Measurements from ENCODE around the gene NCK2. TPM values are rescaled to one million over a fixed set of nuclear protein-coding genes. Genes with fewer than 3 reads are reported as not detected.

The NCK2 gene
- total and polyA plus RNA-seq, 9 of the 15 experiments (the other 6 are each of a cell fraction or from before 2014, with no cell fraction given), result 0.90 to 27.9 (median 15.9) TPM

GRCh38 chr2:105890111-105890510 lies 145.4 kb downstream of the NCK2 start:
- no peaks in the 10 kb centered on the region; the same call in 2 of the 3 replicates for H3K79me2 ChIP-seq (ENCODE audit: control insufficient read depth, insufficient read depth, low read length)
- H3K4me2 ChIP-seq (ENCODE audit: insufficient read depth, low read length), result no peak overlapping the region
- peaks cover 0 to 6% of the 10 kb centered on the region in 2 experiments; a peak in 1 of 5 replicates for H3K4me1 ChIP-seq (replicated peaks in 1 of 2; ENCODE audit: control insufficient read depth in 2 of 2, insufficient read depth in 2 of 2, low read length in 2 of 2)
- ChIA-PET POLR2A (no interaction called here), CTCF (ENCODE audit: low intra/inter-chr PET ratio) (no interaction called here)
- intact Hi-C loops (cut with micrococcal nuclease), result no loop called here
- 14% methylated on average over 2 of the region's 2 CpGs for WGBS (ENCODE audit: insufficient coverage, low coverage, missing lambda C conversion rate)
- peaks cover 9% of the 10 kb centered on the region; the same call in 1 of the 3 replicates for H3K36me3 ChIP-seq (ENCODE audit: control insufficient read depth, insufficient read depth, low read length)
- no peaks in the 10 kb centered on the region for H4K20me1 ChIP-seq (replicated peaks; ENCODE audit: control insufficient read depth, insufficient read depth, low read length)
- in situ Hi-C loops (cut with MboI), result no loop called here
- no peak overlapping the region for H2AFZ ChIP-seq (ENCODE audit: low read depth, low read length)
- H3K27me3 ChIP-seq (ENCODE audit: control insufficient read depth in 2 of 2, insufficient read depth in 2 of 2, low read length in 2 of 2), result no peaks in the 10 kb centered on the region
- H3K9me3 ChIP-seq (replicated peaks; ENCODE audit: control insufficient read depth, insufficient read depth, low read depth, low read length), result no peaks in the 10 kb centered on the region; the same call in 1 of the 2 replicates
- ATAC-seq (no peak), FAIRE-seq (no peak), DNase-seq (ENCODE audit: extremely low read depth in 1 of 4, low spot score in 3 of 4) (no peak)
- H3K4me3 ChIP-seq, result no peak overlapping the region
- H3K27ac ChIP-seq (ENCODE audit: extremely low read depth, low read depth, low read length), result no peak overlapping the region
- H3K9me1 ChIP-seq (ENCODE audit: control insufficient read depth, insufficient read depth, low read length), result no peaks in the 10 kb centered on the region
- no TSS peak for BruUV-seq (replicated peaks)
- H3K9ac ChIP-seq (ENCODE audit: insufficient read depth in 1 of 2, low read depth in 2 of 2, low read length in 2 of 2), result no peak overlapping the region
- TF ChIP-seq TAF1 (IDR thresholded peaks at IDR 0.05; ENCODE audit: control insufficient read depth, extremely low read depth, insufficient read depth, low read length, severe bottlenecking) (no peak), ARID2 (IDR thresholded peaks at IDR 0.05) (no peak), ZNF655 (CRISPR knock-in tag; IDR thresholded peaks at IDR 0.05) (no peak), NFXL1 (CRISPR knock-in tag; IDR thresholded peaks at IDR 0.05) (no peak), ZNF239 (CRISPR knock-in tag; IDR thresholded peaks at IDR 0.05) (no peak), RAD21 (CRISPR knock-in tag; conservative IDR thresholded peaks at IDR 0.05 in 1 of 2, IDR thresholded peaks at IDR 0.05 in 1 of 2) (no peak), RERE (CRISPR knock-in tag; IDR thresholded peaks at IDR 0.05; ENCODE audit: borderline replicate concordance) (no peak), KLF13 (tag; IDR thresholded peaks at IDR 0.05; ENCODE audit: borderline replicate concordance, low read depth) (no peak), ELF2 (CRISPR knock-in tag; IDR thresholded peaks at IDR 0.05) (no peak), ZBTB26 (CRISPR knock-in tag; IDR thresholded peaks at IDR 0.05) (no peak), FOXP4 (CRISPR knock-in tag; IDR thresholded peaks at IDR 0.05; ENCODE audit: borderline replicate concordance) (no peak), ZNF668 (CRISPR knock-in tag; IDR thresholded peaks at IDR 0.05) (no peak)

All from K562 (cell line).